Measurements from ENCODE around the gene CD55. TPM values are rescaled to one million over a fixed set of nuclear protein-coding genes. Genes with fewer than 3 reads are reported as not detected.
A peak's percentile ranks its signal among the peaks of the same experiment; 100 is the strongest.

Gene CD55
- total and polyA plus RNA-seq, 2 donors (not counting 1 experiment from before 2014, with no cell fraction given): 46.1 to 77.7 TPM

DNA sequence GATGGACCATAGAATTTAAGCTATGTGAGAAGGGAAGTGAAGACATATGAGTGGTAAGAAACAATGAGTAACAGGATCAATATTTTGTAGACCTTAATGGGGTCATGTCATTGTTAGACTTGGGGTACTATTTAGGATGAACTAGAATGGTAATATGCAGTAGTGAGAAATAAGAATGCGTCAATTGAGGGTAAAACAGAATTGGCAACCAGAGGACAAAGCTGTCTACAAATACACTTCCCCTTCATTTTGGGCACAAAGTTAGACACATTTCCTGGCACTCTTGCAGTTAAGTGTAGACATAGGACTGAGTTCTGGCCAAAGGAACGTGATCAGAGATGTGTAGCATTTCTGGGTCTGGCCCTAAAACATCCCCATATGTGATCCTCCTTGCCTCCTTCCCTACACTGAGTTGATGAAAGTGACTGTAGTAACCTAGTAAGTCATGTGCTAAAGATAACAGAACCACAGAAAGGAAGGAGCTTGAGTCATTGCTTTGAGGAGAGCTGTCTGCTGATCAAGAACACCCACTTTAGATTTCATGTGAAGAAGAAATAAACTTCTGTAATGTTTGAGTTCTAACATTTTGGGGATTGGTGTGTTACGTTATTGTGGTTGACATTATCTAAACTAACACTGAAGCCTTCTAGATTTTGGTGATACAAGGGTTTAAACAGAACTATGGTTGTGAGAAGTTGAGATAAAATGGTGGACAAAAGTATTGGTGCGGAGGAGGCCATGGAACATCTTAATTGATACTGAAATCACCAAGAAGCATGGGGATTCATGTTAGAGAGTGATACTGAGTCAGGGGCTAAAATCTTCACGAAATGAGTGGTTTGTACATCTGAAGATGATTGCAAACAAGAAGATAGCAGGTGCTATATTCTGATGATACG lies 41.7 kb downstream of the CD55 start:
- Histone ChIP-seq H3K4me3 (replicated peaks in 1 of 4; ENCODE audit: control extremely low read depth in 1 of 4, insufficient read depth in 1 of 4, low read depth in 3 of 4, low read length in 4 of 4) (no peak overlapping the region), H4K20me1 (ENCODE audit: control insufficient read depth, extremely low read depth, insufficient read depth, low read length) (no peaks in the 10 kb centered on the region), H3K4me1 (ENCODE audit: control insufficient read depth, extremely low read depth, insufficient read depth, low read length) (peaks cover 2% of the 10 kb centered on the region), H3K27ac (ENCODE audit: insufficient read depth, low read length) (no peak overlapping the region), H3K4me2 (ENCODE audit: extremely low read depth, insufficient read depth, low read length) (no peak overlapping the region), H2AFZ (ENCODE audit: low read length) (no peak overlapping the region), H3K9ac (ENCODE audit: insufficient read depth, low read length) (no peak overlapping the region), H3K9me3 (ENCODE audit: control insufficient read depth, insufficient read depth, low read depth, low read length) (no peaks in the 10 kb centered on the region), H3K79me2 (ENCODE audit: control insufficient read depth, insufficient read depth, low read length) (no peaks in the 10 kb centered on the region), H3K36me3 (ENCODE audit: control insufficient read depth, insufficient read depth, low read length) (no peaks in the 10 kb centered on the region), H3K27me3 (ENCODE audit: control insufficient read depth, insufficient read depth, low read length) (no peaks in the 10 kb centered on the region)
- no peak for TF ChIP-seq EZH2 (IDR thresholded peaks at IDR 0.05; ENCODE audit: low read length, missing control alignments)
- TF ChIP-seq, protein P1, sequence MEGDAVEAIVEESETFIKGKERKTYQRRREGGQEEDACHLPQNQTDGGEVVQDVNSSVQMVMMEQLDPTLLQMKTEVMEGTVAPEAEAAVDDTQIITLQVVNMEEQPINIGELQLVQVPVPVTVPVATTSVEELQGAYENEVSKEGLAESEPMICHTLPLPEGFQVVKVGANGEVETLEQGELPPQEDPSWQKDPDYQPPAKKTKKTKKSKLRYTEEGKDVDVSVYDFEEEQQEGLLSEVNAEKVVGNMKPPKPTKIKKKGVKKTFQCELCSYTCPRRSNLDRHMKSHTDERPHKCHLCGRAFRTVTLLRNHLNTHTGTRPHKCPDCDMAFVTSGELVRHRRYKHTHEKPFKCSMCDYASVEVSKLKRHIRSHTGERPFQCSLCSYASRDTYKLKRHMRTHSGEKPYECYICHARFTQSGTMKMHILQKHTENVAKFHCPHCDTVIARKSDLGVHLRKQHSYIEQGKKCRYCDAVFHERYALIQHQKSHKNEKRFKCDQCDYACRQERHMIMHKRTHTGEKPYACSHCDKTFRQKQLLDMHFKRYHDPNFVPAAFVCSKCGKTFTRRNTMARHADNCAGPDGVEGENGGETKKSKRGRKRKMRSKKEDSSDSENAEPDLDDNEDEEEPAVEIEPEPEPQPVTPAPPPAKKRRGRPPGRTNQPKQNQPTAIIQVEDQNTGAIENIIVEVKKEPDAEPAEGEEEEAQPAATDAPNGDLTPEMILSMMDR (conservative IDR thresholded peaks at IDR 0.05 in 1 of 2, IDR thresholded peaks at IDR 0.05 in 1 of 2; ENCODE audit: low read depth in 1 of 2, low read length in 2 of 2): no peak
- DNase-seq (ENCODE audit: low read depth in 2 of 2): peak; percentile 51 to 72

DNA sequence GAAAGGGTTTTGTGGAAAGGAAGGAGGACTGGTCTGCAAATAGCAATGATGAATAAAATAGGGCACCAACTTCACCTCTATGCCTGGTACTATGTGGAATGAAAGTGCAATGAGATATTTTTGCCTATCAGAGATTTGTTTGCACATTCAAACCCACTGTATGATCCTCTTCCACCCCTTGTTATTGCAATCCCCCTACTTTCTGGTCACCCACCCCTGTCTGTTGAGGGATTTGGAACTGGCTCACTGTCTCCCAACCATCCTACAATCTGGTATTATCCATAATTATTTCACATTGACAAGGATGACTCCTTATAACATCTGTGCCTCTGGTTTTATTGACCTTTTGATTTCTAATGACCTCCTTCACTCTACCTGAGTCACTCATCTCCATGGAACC lies 42.4 kb downstream of the CD55 start:
- H3K79me2 ChIP-seq (ENCODE audit: control insufficient read depth, insufficient read depth, low read length): no peaks in the 10 kb centered on the region
- H3K4me1 ChIP-seq (ENCODE audit: control insufficient read depth, extremely low read depth, insufficient read depth, low read length): peaks cover 2% of the 10 kb centered on the region
- H3K36me3 ChIP-seq (ENCODE audit: control insufficient read depth, insufficient read depth, low read length): no peaks in the 10 kb centered on the region
- no peak for TF ChIP-seq EZH2 (IDR thresholded peaks at IDR 0.05; ENCODE audit: low read length, missing control alignments)
- TF ChIP-seq, protein P1 (conservative IDR thresholded peaks at IDR 0.05 in 1 of 2, IDR thresholded peaks at IDR 0.05 in 1 of 2; ENCODE audit: low read depth in 1 of 2, low read length in 2 of 2): no peak
- no peak for DNase-seq (ENCODE audit: low read depth in 2 of 2)
- H3K9me3 ChIP-seq (ENCODE audit: control insufficient read depth, insufficient read depth, low read depth, low read length): no peaks in the 10 kb centered on the region
- H3K4me2 ChIP-seq (ENCODE audit: extremely low read depth, insufficient read depth, low read length): no peak overlapping the region
- H3K27ac ChIP-seq (ENCODE audit: insufficient read depth, low read length): no peak overlapping the region
- H3K4me3 ChIP-seq (replicated peaks in 1 of 4; ENCODE audit: control extremely low read depth in 1 of 4, insufficient read depth in 1 of 4, low read depth in 3 of 4, low read length in 4 of 4): no peak overlapping the region
- H2AFZ ChIP-seq (ENCODE audit: low read length): no peak overlapping the region
- H3K27me3 ChIP-seq (ENCODE audit: control insufficient read depth, insufficient read depth, low read length): no peaks in the 10 kb centered on the region
- no peaks in the 10 kb centered on the region for H4K20me1 ChIP-seq (ENCODE audit: control insufficient read depth, extremely low read depth, insufficient read depth, low read length)
- H3K9ac ChIP-seq (ENCODE audit: insufficient read depth, low read length): no peak overlapping the region

DNA sequence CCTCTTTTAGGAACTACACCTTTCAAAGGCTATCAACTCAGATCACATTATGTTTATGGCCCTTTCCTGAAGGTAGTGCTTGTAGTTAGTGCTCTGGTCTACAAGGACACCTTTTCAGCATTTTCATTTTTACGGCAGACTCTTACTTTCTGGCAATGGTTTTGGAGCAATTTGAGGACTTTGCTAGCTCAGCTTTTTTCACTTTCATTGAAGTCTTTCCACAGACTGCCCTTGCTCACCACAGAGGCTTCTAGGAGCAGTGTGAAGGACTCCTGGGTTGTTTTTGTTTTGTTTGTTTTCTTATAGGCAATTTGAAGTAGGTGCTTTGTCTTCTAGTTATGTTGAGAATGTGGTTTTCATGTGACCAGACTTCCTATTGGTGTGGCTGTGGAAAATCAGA lies 43.1 kb downstream of the CD55 start:
- Histone ChIP-seq H3K36me3 (ENCODE audit: control insufficient read depth, insufficient read depth, low read length) (no peaks in the 10 kb centered on the region), H3K27ac (ENCODE audit: insufficient read depth, low read length) (no peak overlapping the region), H2AFZ (ENCODE audit: low read length) (no peak overlapping the region), H3K4me3 (replicated peaks in 1 of 4; ENCODE audit: control extremely low read depth in 1 of 4, insufficient read depth in 1 of 4, low read depth in 3 of 4, low read length in 4 of 4) (no peak overlapping the region), H4K20me1 (ENCODE audit: control insufficient read depth, extremely low read depth, insufficient read depth, low read length) (no peaks in the 10 kb centered on the region), H3K79me2 (ENCODE audit: control insufficient read depth, insufficient read depth, low read length) (no peaks in the 10 kb centered on the region), H3K27me3 (ENCODE audit: control insufficient read depth, insufficient read depth, low read length) (no peaks in the 10 kb centered on the region), H3K4me1 (ENCODE audit: control insufficient read depth, extremely low read depth, insufficient read depth, low read length) (peaks cover 2% of the 10 kb centered on the region), H3K4me2 (ENCODE audit: extremely low read depth, insufficient read depth, low read length) (no peak overlapping the region), H3K9me3 (ENCODE audit: control insufficient read depth, insufficient read depth, low read depth, low read length) (no peaks in the 10 kb centered on the region), H3K9ac (ENCODE audit: insufficient read depth, low read length) (no peak overlapping the region)
- no peak for TF ChIP-seq EZH2 (IDR thresholded peaks at IDR 0.05; ENCODE audit: low read length, missing control alignments)
- TF ChIP-seq, protein P1 (conservative IDR thresholded peaks at IDR 0.05 in 1 of 2, IDR thresholded peaks at IDR 0.05 in 1 of 2; ENCODE audit: low read depth in 1 of 2, low read length in 2 of 2): no peak
- DNase-seq (ENCODE audit: low read depth in 2 of 2): no peak

Data from fibroblast of lung (primary cell).